HG02981 (cell line): ENCODE results near the gene MAPKAPK3.
"Not testable (repeated sequence)": the region's sequence is repeated elsewhere in the genome, so short reads cannot be mapped to it uniquely, and the experiment has no call there.

Experiments used
- ATAC-seq: cut with Tn5 transposase; IDR thresholded peaks from one replicate; pipeline ENCODE4 v1.9.1; 2021; ENCODE audit warnings: mild to moderate bottlenecking, moderate library complexity; ENCODE audit not compliant: unreplicated experiment

Gene MAPKAPK3

DNA sequence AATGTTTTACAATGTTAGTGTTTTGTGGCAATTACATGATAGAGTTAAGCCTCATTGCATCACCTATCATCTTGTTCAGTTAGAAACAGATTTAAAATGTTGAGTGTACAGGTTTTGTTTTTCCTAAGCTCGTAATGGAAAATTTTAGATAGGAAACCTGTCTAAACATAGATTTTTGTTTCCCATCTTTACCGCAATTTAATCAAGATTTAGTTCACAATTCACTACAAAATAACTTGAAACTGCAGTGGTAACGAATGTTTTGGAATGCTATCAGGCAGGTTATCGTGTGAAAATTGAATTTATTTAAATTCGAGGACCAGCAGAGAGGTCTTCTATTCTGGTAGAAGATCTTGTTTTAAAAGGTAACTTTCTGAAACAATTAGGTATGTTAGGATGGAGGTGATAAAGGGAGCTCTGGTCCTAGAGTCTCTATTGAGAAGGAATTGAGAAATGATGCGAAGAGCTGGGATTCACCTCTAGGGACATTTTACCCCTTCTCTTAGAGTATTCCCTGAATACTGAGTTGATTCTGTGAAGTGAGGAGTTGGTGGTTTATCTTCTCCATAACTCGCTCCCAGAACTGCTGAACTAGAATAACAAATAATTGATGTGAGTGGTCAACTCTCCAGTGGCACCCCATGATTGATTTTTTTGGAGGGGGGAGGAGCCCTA, 59.2 kb downstream of the MAPKAPK3 start:
- no peak for ATAC-seq

DNA sequence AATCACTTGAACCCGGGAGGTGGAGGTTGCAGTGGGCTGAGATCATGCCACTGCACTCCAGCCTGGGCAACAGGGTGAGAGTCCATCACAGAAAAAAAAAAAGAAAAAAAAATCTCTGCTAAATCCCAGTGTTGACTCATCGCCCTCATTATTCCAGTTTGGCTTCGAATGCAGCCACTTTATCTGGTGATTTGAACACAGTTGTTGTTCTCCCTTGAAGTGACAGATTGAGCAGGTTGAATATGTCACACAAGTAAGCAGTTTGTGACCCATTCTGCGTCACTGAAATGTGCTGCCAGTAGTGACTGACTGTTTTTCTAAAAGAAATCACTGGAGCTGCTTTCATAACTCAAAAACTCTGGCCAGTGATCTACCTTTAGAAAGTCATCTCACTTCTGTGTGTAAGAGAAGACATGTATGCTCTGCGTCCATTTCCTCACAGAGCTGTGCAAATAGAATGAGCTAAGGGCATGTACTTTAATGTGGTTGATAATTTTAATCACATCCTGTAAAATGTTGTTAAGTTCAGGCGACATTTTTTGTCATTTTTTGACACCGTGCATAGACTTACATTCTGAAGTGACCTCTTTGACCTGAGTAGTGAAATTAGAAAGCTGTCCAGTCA, 70.3 kb downstream of the MAPKAPK3 start:
- no peak for ATAC-seq

DNA sequence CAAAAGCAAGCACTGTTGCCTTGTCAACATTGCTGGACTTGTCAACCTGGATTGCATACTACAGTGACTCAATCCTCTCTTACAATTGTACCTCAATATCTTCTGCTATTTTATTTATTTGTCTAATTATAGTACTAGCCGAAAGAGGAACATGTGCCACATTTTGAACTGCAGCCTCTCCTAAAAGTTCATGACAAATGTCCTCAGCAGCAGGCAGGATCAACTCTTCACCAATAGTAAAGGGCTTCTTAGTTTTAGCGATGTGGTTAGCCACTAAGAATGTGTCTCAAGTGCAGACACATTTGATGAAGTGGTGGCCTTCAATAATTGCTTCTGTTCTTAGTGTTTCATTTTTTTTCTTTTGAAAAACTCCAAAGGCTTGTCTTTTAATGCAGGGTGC, 71.0 kb downstream of the MAPKAPK3 start:
- ATAC-seq, result no peak

DNA sequence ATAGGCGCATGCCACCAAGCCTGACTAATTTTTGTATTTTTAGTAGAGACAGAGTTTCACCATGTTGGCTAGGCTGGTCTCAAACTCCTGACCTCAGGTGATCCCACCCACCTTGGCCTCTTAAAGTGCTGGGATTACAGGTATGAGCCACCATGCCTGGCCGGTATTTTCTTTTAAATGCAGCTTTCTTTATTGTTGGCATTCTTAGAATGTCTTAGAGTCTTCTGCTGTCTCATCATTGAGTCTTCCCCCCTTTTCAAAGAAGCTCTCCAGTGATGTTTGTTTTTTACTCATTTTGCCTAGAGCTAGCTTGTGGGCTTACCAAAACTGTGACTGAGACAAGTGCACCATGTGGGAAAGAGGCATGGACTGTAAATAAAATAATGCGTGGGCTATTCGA, 71.7 kb downstream of the MAPKAPK3 start:
- ATAC-seq, result not testable (repeated sequence)

DNA sequence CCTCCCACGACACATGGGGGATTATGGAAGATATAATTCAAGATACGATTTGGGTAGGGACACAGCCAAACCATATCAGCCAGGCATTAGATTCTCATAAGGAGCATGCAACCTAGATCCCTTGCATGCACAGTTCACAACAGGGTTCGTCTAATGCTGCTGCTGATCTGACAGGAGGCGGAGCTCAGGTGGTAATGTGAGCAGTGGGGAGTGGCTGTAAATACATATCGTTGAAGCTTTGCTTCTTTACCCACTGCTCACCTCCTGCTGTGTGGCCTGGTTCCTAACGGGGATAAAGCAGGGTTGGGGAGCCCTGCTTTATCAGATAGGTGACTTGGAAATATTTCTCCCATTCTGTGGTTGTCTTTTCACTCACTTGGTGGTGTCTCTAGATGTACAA, 72.6 kb downstream of the MAPKAPK3 start:
- no peak for ATAC-seq

DNA sequence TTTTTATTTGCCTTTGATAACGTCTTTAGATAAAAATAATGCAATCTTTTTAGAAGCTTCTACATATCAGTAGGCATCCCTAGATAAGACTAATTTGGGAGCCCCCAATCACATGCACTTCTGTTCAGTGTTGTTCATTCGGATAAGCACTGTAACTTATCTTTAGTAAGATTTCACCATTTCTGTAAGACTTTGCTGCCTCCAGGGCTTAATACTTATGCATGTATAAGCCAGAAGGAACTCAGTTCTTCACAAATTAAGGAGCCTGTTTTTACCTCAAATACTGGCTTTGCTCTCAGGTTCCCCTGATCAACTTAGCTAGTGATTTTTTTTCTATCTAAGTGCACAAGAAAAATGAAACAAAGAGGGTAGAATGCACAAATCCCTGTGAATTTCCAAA, 78.1 kb downstream of the MAPKAPK3 start:
- no peak for ATAC-seq

DNA sequence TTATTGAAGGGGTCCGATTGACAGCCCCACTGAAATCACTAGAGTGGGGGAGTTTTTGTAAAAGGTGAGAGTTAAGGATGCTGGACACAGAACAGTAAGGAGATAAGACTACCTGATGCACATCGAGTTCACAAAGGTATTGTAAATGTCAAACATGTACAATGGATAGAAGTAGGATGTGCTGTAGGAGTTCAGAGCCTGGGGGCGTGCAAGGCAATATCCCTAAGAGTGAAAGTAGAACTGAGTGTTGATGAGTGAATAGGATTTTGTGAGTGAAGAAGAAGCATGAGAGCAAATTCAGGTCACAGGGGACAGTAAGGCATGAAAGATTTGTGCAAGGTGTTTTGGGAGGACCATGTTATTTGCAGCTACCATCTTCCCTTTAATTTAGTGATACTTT, 79.3 kb downstream of the MAPKAPK3 start:
- ATAC-seq, result no peak

DNA sequence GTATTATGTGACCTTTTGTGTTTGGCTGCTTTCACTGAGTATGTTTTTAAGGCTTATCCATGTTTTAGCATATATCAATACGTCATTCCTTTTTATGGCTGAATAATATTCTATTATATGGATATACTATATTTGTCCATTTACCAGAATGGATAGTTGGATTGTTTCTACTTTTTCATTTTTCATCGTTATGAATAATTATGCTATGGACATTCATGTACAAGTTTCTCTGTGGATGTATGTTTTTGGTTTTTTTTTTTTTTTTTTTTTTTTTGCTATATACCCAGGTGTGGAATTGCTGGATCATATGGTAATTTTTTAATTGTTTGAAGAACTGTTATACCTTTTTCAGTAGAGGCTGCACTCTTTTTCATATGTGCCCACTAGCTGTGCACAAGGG, 81.3 kb downstream of the MAPKAPK3 start:
- no peak for ATAC-seq
